ENCODE measurements around the gene PSMA6.

GRCh38 chr14:35367056-35367372 lies 74.8 kb downstream of the PSMA6 start:
- no peak for TF ChIP-seq CTCF (conservative IDR thresholded peaks at IDR 0.05; ENCODE audit: low read depth in 2 of 2)
- TF ChIP-seq POLR2AphosphoS5 (IDR thresholded peaks at IDR 0.05; ENCODE audit: low read depth) = no peak
- no peak for TF ChIP-seq REST (IDR thresholded peaks at IDR 0.05; ENCODE audit: unreplicated experiment)

All from GM23338 (cell line).